Tibial nerve (tissue), 4 donors: ENCODE data around the gene ELMO1. TPM values are rescaled to one million over a fixed set of nuclear protein-coding genes. Genes with fewer than 3 reads are reported as not detected.

Source experiments
- DNase-seq, 2 donors: peaks; one replicate each; pipeline ENCODE4 v3.0.0-alpha.2; 2019; ENCODE audit warnings: low spot score in 2 of 2
- H3K27ac ChIP-seq, 4 donors: fragments of 200-600 bp; sonication (generic) in 3 of 4; one replicate each; pipeline ENCODE4 v1.5.1; 2017 to 2019; ENCODE audit warnings: mild to moderate bottlenecking in 1 of 4
- H3K27me3 ChIP-seq, 2 donors: fragments of 200-600 bp; sonication (generic) in 1 of 2; one replicate each; pipeline versions ENCODE4 v1.5.1 to v1.6.0; 2017 to 2019
- H3K36me3 ChIP-seq, 3 donors: fragments of 200-600 bp; sonication (generic); one replicate each; pipeline ENCODE4 v1.5.1; 2018 to 2019
- H3K4me1 ChIP-seq, 4 donors: fragments of 200-600 bp; sonication (generic) in 3 of 4; one replicate each; pipeline ENCODE4 v1.5.1; 2017 to 2019
- H3K4me3 ChIP-seq, 4 donors: fragments of 200-600 bp; sonication (generic) in 3 of 4; one replicate each; pipeline ENCODE4 v1.5.1; 2017 to 2019; ENCODE audit warnings: mild to moderate bottlenecking in 1 of 4, moderate library complexity in 1 of 4
- H3K9me3 ChIP-seq, 4 donors: fragments of 200-600 bp; sonication (generic) in 3 of 4; one replicate each; pipeline ENCODE4 v1.5.1; 2017 to 2019
- CTCF ChIP-seq, 5 experiments: fragments of 200-600 bp in 3 of 5; fragments of 450-650 bp in 2 of 5; sonication (generic) in 3 of 5; IDR thresholded peaks; one replicate each; pipeline ENCODE4 v1.5.1; 2016 to 2019; ENCODE audit warnings: antibody characterized with exemption in 5 of 5, mild to moderate bottlenecking in 3 of 5, moderate library complexity in 2 of 5
- EP300 ChIP-seq, 2 donors: sonication (generic); formaldehyde crosslinking; IDR thresholded peaks; one replicate each; pipeline ENCODE4 v1.6.1; 2017; ENCODE audit warnings: antibody characterized with exemption in 2 of 2, mild to moderate bottlenecking in 1 of 2
- POLR2A ChIP-seq, 2 donors: fragments of 450-650 bp; IDR thresholded peaks; one replicate each; pipeline ENCODE4 v1.6.1; 2017; ENCODE audit warnings: antibody characterized with exemption in 2 of 2, mild to moderate bottlenecking in 2 of 2, moderate library complexity in 2 of 2
- WGBS, 2 donors: methylation state at CpG; one replicate each; pipeline ENCODE4 v1.1.5; 2018; 5-methylcytosine and 5-hydroxymethylcytosine counted together
- total RNA-seq, 4 donors: library from RNA; depleted of rRNA; stranded (reverse); fragments of >200 nt; gene quantifications; one replicate each; pipeline ENCODE4 v1.1.0, GENCODE V29; 2016

The ELMO1 gene
- total RNA-seq, 4 donors from 2014 or later: 196 to 328 (median 268) TPM

- Histone ChIP-seq H3K4me1 (peaks cover 0 to 22% (median 0%) of the 10 kb centered on the region in 4 donors), H3K9me3 (no peaks in the 10 kb centered on the region), H3K36me3 (peaks cover 0 to 30% (median 0%) of the 10 kb centered on the region in 3 donors), H3K4me3 (no peak overlapping the region), H3K27ac (no peak overlapping the region), H3K27me3 (no peaks in the 10 kb centered on the region)
- no peak for DNase-seq
- WGBS, 2 donors: 38 to 60% methylated on average over 1 of the region's 1 CpG
- TF ChIP-seq EP300 (IDR thresholded peaks at IDR 0.05) (no peak), POLR2A (IDR thresholded peaks at IDR 0.05) (no peak), CTCF (IDR thresholded peaks at IDR 0.05) (no peak)
Observed at GRCh38 chr7:36896418-36896817, 552.2 kb downstream of the ELMO1 start.

- no peak for TF ChIP-seq CTCF (IDR thresholded peaks at IDR 0.05)
- TF ChIP-seq POLR2A (IDR thresholded peaks at IDR 0.05): no peak
- no peak for TF ChIP-seq EP300 (IDR thresholded peaks at IDR 0.05)
- peak overlapping the region in 1 of 4 donors; percentile 6 for H3K27ac ChIP-seq
- 66 to 68% methylated on average over 4 of the region's 4 CpGs for WGBS, 2 donors
- no peaks in the 10 kb centered on the region for H3K9me3 ChIP-seq
- H3K36me3 ChIP-seq: peaks cover 0 to 30% (median 0%) of the 10 kb centered on the region in 3 donors
- no peak overlapping the region for H3K4me3 ChIP-seq
- H3K4me1 ChIP-seq: peaks cover 0 to 22% (median 0%) of the 10 kb centered on the region in 4 donors
- DNase-seq: no peak
- no peaks in the 10 kb centered on the region for H3K27me3 ChIP-seq
Observed at GRCh38 chr7:36895192-36895591, 553.5 kb downstream of the ELMO1 start.

GRCh38 chr7:36894190-36894589 is 554.5 kb downstream of the ELMO1 start:
- peaks cover 0 to 30% (median 0%) of the 10 kb centered on the region in 3 donors for H3K36me3 ChIP-seq
- no peak for TF ChIP-seq CTCF (IDR thresholded peaks at IDR 0.05)
- no peak for TF ChIP-seq EP300 (IDR thresholded peaks at IDR 0.05)
- TF ChIP-seq POLR2A (IDR thresholded peaks at IDR 0.05): no peak
- no peak overlapping the region for H3K4me3 ChIP-seq
- H3K9me3 ChIP-seq: no peaks in the 10 kb centered on the region
- WGBS, 2 donors: 50 to 67% methylated on average over 1 of the region's 1 CpG
- H3K27me3 ChIP-seq: no peaks in the 10 kb centered on the region
- H3K4me1 ChIP-seq: peaks cover 0 to 22% (median 0%) of the 10 kb centered on the region in 4 donors
- H3K27ac ChIP-seq: no peak overlapping the region
- DNase-seq: no peak

- Histone ChIP-seq H3K4me3 (no peak overlapping the region), H3K36me3 (peaks cover 0 to 50% (median 0%) of the 10 kb centered on the region in 3 donors), H3K4me1 (peaks cover 0 to 6% (median 0%) of the 10 kb centered on the region in 4 donors), H3K27ac (no peak overlapping the region), H3K27me3 (no peaks in the 10 kb centered on the region), H3K9me3 (no peaks in the 10 kb centered on the region)
- TF ChIP-seq EP300 (IDR thresholded peaks at IDR 0.05) (no peak), CTCF (IDR thresholded peaks at IDR 0.05) (no peak), POLR2A (IDR thresholded peaks at IDR 0.05) (no peak)
- DNase-seq: no peak
- 75 to 76% methylated on average over 1 of the region's 1 CpG for WGBS, 2 donors
Observed at GRCh38 chr7:36889182-36889581, 559.5 kb downstream of the ELMO1 start.

GRCh38 chr7:36887969-36888368 is 560.7 kb downstream of the ELMO1 start:
- H3K4me3 ChIP-seq: no peak overlapping the region
- no peaks in the 10 kb centered on the region for H3K4me1 ChIP-seq
- TF ChIP-seq POLR2A (IDR thresholded peaks at IDR 0.05): no peak
- no peak for DNase-seq
- peaks cover 0 to 50% (median 0%) of the 10 kb centered on the region in 3 donors for H3K36me3 ChIP-seq
- no peaks in the 10 kb centered on the region for H3K27me3 ChIP-seq
- H3K9me3 ChIP-seq: no peaks in the 10 kb centered on the region
- peak overlapping the region in 2 of 4 donors; percentile 13 to 23 for H3K27ac ChIP-seq
- 41 to 60% methylated on average over 2 of the region's 2 CpGs for WGBS, 2 donors

- DNase-seq: no peak
- WGBS, 2 donors: 87 to 90% methylated on average over 9 of the region's 9 CpGs
Observed at GRCh38 chr7:36887233-36887632, 561.4 kb downstream of the ELMO1 start.

More at GRCh38 chr7:36887233-36887632, 561.4 kb downstream of the ELMO1 start:
- Histone ChIP-seq H3K27me3 (no peaks in the 10 kb centered on the region), H3K4me1 (no peaks in the 10 kb centered on the region), H3K36me3 (peaks cover 0 to 44% (median 0%) of the 10 kb centered on the region in 3 donors), H3K4me3 (no peak overlapping the region), H3K27ac (no peak overlapping the region), H3K9me3 (no peaks in the 10 kb centered on the region)
- no peak for TF ChIP-seq CTCF (IDR thresholded peaks at IDR 0.05)
